ENCODE results near the gene UBXN4. TPM values are rescaled to one million over a fixed set of nuclear protein-coding genes. Genes with fewer than 3 reads are reported as not detected.

UBXN4 gene
- total RNA-seq, 1 experiment from 2014 or later, result 83.7 TPM

DNA sequence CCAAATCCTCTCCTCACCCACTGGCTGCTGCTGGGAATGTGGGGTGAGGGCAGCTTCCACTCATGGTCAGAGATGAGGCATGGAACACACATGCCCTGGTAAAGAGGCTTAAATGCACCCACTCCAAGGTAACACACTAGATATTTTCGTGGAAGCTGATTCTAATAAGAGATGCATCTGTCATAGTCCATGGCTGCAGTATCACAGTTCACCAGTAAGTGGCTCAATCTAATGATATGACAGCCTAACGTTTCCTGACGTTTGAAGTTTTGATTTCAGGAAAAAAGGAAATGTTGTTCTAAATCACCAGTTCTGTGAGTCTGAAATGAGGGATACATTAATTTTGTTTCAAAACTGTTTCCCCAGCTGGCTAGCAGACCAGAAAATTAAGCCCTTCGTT is 57.1 kb downstream of the UBXN4 start:
- ChIA-PET POLR2A (no interaction called here), CTCF (interaction anchor here (1.9 kb wide), 1 partner anchor 810 kb away, joined by 5 read pairs; no protein-coding TSS in a partner anchor)
- Histone ChIP-seq H3K27me3 (ENCODE audit: control insufficient read depth, insufficient read depth, low read length) (no peaks in the 10 kb centered on the region), H3K27ac (ENCODE audit: low read length) (no peak overlapping the region), H3K4me1 (ENCODE audit: control insufficient read depth, insufficient read depth, low read length) (no peaks in the 10 kb centered on the region), H3K4me3 (ENCODE audit: low read depth in 2 of 2, low read length in 2 of 2) (no peak overlapping the region), H3K36me3 (ENCODE audit: control insufficient read depth, insufficient read depth, low read length) (no peaks in the 10 kb centered on the region), H3K9me3 (ENCODE audit: control insufficient read depth, insufficient read depth, low read depth, low read length) (no peaks in the 10 kb centered on the region)
- TF ChIP-seq, protein P1, sequence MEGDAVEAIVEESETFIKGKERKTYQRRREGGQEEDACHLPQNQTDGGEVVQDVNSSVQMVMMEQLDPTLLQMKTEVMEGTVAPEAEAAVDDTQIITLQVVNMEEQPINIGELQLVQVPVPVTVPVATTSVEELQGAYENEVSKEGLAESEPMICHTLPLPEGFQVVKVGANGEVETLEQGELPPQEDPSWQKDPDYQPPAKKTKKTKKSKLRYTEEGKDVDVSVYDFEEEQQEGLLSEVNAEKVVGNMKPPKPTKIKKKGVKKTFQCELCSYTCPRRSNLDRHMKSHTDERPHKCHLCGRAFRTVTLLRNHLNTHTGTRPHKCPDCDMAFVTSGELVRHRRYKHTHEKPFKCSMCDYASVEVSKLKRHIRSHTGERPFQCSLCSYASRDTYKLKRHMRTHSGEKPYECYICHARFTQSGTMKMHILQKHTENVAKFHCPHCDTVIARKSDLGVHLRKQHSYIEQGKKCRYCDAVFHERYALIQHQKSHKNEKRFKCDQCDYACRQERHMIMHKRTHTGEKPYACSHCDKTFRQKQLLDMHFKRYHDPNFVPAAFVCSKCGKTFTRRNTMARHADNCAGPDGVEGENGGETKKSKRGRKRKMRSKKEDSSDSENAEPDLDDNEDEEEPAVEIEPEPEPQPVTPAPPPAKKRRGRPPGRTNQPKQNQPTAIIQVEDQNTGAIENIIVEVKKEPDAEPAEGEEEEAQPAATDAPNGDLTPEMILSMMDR (IDR thresholded peaks at IDR 0.05), result peak; percentile 45; the same call in 1 of the 2 replicates
- TF ChIP-seq, protein P2, sequence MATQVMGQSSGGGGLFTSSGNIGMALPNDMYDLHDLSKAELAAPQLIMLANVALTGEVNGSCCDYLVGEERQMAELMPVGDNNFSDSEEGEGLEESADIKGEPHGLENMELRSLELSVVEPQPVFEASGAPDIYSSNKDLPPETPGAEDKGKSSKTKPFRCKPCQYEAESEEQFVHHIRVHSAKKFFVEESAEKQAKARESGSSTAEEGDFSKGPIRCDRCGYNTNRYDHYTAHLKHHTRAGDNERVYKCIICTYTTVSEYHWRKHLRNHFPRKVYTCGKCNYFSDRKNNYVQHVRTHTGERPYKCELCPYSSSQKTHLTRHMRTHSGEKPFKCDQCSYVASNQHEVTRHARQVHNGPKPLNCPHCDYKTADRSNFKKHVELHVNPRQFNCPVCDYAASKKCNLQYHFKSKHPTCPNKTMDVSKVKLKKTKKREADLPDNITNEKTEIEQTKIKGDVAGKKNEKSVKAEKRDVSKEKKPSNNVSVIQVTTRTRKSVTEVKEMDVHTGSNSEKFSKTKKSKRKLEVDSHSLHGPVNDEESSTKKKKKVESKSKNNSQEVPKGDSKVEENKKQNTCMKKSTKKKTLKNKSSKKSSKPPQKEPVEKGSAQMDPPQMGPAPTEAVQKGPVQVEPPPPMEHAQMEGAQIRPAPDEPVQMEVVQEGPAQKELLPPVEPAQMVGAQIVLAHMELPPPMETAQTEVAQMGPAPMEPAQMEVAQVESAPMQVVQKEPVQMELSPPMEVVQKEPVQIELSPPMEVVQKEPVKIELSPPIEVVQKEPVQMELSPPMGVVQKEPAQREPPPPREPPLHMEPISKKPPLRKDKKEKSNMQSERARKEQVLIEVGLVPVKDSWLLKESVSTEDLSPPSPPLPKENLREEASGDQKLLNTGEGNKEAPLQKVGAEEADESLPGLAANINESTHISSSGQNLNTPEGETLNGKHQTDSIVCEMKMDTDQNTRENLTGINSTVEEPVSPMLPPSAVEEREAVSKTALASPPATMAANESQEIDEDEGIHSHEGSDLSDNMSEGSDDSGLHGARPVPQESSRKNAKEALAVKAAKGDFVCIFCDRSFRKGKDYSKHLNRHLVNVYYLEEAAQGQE (IDR thresholded peaks at IDR 0.05; ENCODE audit: insufficient read depth in 1 of 2, low read depth in 2 of 2, low read length in 1 of 2), result no peak
- ATAC-seq (no peak; the same call in 1 of the 2 replicates), DNase-seq (ENCODE audit: low read depth, low spot score) (no peak)
- BruUV-seq (replicated peaks), result no TSS peak
- intact Hi-C loops (cut with micrococcal nuclease; ENCODE audit: unreplicated experiment) (loop anchor here (5.0 kb wide), 1 partner anchor 811 kb away; no protein-coding TSS in a partner anchor), in situ Hi-C loops (cut with HindIII; ENCODE audit: low pct_unique_long_range_greater_than_20kb, low sequenced_read_pairs) (no loop called here)

DNA sequence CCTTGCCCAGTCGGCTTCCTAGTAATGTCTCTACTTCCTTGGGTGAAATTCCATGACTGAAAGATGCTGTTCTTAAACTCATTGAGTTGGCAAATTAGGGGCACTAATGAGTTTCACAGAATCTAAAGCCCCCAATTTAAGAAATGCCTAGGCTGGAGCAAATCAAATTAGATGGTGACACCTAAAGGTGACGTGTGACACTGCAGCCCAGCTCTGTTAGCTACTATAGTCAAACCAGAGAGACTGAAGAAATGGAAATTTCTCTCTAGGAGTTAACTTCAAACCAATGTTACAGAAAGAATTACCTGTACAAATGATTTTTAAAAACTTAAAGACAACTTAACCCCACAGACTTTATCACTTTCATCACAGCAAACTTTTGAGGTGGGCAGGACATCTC is 58.1 kb downstream of the UBXN4 start:
- in situ Hi-C loops (cut with HindIII; ENCODE audit: low pct_unique_long_range_greater_than_20kb, low sequenced_read_pairs), result no loop called here
- no peak for DNase-seq (ENCODE audit: low read depth, low spot score)
- ATAC-seq, result no peak
- Histone ChIP-seq H3K36me3 (ENCODE audit: control insufficient read depth, insufficient read depth, low read length) (no peaks in the 10 kb centered on the region), H3K4me3 (ENCODE audit: low read depth in 2 of 2, low read length in 2 of 2) (no peak overlapping the region), H3K9me3 (ENCODE audit: control insufficient read depth, insufficient read depth, low read depth, low read length) (no peaks in the 10 kb centered on the region), H3K4me1 (ENCODE audit: control insufficient read depth, insufficient read depth, low read length) (no peaks in the 10 kb centered on the region), H3K27me3 (ENCODE audit: control insufficient read depth, insufficient read depth, low read length) (no peaks in the 10 kb centered on the region), H3K27ac (ENCODE audit: low read length) (no peak overlapping the region)
- TF ChIP-seq SIN3A (IDR thresholded peaks at IDR 0.05; ENCODE audit: borderline replicate concordance, insufficient read depth, low read depth, low read length) (no peak), TCF7L2 (IDR thresholded peaks at IDR 0.05; ENCODE audit: low read depth, low read length) (no peak), POLR2AphosphoS5 (IDR thresholded peaks at IDR 0.05; ENCODE audit: low read depth, low read length) (no peak)
- TF ChIP-seq, protein P2 (IDR thresholded peaks at IDR 0.05; ENCODE audit: insufficient read depth in 1 of 2, low read depth in 2 of 2, low read length in 1 of 2), result no peak
- TF ChIP-seq, protein P1 (IDR thresholded peaks at IDR 0.05), result no peak
- no TSS peak for BruUV-seq (replicated peaks)
- CTCF ChIA-PET, result interaction anchor here (0.7 kb wide), 1 partner anchor 66 kb away, joined by 3 read pairs; no protein-coding TSS in a partner anchor
- POLR2A ChIA-PET, result no interaction called here
- intact Hi-C loops (cut with micrococcal nuclease; ENCODE audit: unreplicated experiment), result loop anchor here (5.0 kb wide), 1 partner anchor 812 kb away; no protein-coding TSS in a partner anchor

All from Panc1 (cell line).